ENCODE measurements around the gene WDR4. TPM values are rescaled to one million over a fixed set of nuclear protein-coding genes. Genes with fewer than 3 reads are reported as not detected.

WDR4 gene
- total and polyA plus RNA-seq, 2 of the 13 experiments (the other 11 are each of a cell fraction or from before 2014, with no cell fraction given) = 11.3 to 14.4 TPM

DNA sequence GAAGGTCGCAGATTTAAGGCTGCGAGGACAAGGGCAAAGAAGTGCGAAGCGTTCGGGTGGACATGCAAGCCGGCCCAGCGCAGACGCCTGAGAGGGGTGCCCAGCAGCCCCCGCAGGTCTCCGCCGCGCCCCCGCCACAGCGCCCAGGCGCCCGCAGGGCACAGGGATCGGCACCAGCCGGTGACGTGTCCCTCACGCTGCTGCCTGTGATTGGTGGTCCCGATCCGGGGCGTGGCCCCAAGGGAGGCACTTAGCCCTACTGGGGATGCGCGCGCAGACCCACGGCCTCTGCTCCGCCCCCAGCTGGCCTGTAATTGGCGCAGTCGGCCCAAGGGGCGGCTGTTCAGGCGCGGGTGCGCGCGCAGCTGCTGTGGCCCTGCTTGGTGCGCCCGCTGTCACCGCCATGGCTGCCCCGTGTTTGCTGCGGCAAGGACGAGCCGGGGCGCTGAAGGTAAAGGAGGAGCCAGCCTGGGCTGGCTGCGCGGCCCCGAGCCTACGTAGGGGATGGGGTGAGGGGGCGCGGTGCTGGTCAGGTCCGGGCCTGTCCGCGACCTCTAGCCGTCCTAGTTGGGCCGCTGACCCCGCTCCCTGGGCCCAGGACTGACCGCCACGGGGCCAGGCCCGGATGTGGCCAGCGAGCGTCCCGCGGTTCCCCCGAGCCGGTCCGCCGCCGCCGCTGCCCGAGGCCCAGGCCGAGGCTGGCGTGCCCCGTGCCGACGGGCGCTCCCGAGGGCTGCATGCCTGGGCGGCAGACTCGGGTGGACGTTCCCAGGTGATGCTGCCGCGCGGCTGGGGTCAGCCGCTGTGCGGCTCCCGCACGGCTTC is 13.8 kb upstream of the WDR4 start, which contains the start of gene NDUFV3 (continued):
- peak; percentile 64; the same call in 1 of the 2 replicates for TF ChIP-seq ZNF782 (CRISPR knock-in tag; IDR thresholded peaks at IDR 0.05; ENCODE audit: borderline replicate concordance)
- TF ChIP-seq ZNF839 (CRISPR knock-in tag; IDR thresholded peaks at IDR 0.05; ENCODE audit: borderline replicate concordance) = no peak
- no peak for TF ChIP-seq NBN (conservative IDR thresholded peaks at IDR 0.05)
- TF ChIP-seq ZNF878 (CRISPR knock-in tag; IDR thresholded peaks at IDR 0.05) = no peak
- no peak for TF ChIP-seq SCMH1 (CRISPR knock-in tag; IDR thresholded peaks at IDR 0.05; ENCODE audit: borderline replicate concordance)
- TF ChIP-seq SIX4 (CRISPR knock-in tag; IDR thresholded peaks at IDR 0.05) = no peak; the same call in 1 of the 2 replicates
- TF ChIP-seq ZNF552 (CRISPR knock-in tag; IDR thresholded peaks at IDR 0.05; ENCODE audit: borderline replicate concordance) = no peak
- TF ChIP-seq MXD4 (CRISPR knock-in tag; IDR thresholded peaks at IDR 0.05) = peak; percentile 22; the same call in 1 of the 2 replicates
- TF ChIP-seq ETV5 (CRISPR knock-in tag; IDR thresholded peaks at IDR 0.05; ENCODE audit: borderline replicate concordance) = peak; percentile 51; the same call in 1 of the 2 replicates
- TF ChIP-seq ZBTB10 (CRISPR knock-in tag; IDR thresholded peaks at IDR 0.05; ENCODE audit: borderline replicate concordance) = 0 out of 2 replicates have a peak, but pooled peaks have one; percentile 55
- peak; percentile 61; the same call in 1 of the 2 replicates for TF ChIP-seq ZNF558 (CRISPR knock-in tag; IDR thresholded peaks at IDR 0.05; ENCODE audit: borderline replicate concordance)
- TF ChIP-seq ZNF407 (CRISPR knock-in tag; IDR thresholded peaks at IDR 0.05; ENCODE audit: not compliant biosample characterization) = peak; percentile 47
- TF ChIP-seq KLF6 (CRISPR knock-in tag; IDR thresholded peaks at IDR 0.05) = peak; percentile 21; the same call in 1 of the 2 replicates
- peak; percentile 92 for TF ChIP-seq YY1 (IDR thresholded peaks at IDR 0.05; ENCODE audit: insufficient read depth, insufficient replicate concordance, low read depth, low read length)
- peak; percentile 48 for TF ChIP-seq ZNF547 (CRISPR knock-in tag; IDR thresholded peaks at IDR 0.05)
- TF ChIP-seq ISL2 (CRISPR knock-in tag; IDR thresholded peaks at IDR 0.05) = no peak; the same call in 1 of the 2 replicates
- TF ChIP-seq NAIF1 (CRISPR knock-in tag; IDR thresholded peaks at IDR 0.05; ENCODE audit: borderline replicate concordance) = peak; percentile 84; the same call in 1 of the 2 replicates

Data from HepG2 (cell line).